ENCODE measurements around the gene MVK. TPM values are rescaled to one million over a fixed set of nuclear protein-coding genes. Genes with fewer than 3 reads are reported as not detected.

MVK gene
- total RNA-seq, 1 experiment from 2014 or later: 50.8 TPM

DNA sequence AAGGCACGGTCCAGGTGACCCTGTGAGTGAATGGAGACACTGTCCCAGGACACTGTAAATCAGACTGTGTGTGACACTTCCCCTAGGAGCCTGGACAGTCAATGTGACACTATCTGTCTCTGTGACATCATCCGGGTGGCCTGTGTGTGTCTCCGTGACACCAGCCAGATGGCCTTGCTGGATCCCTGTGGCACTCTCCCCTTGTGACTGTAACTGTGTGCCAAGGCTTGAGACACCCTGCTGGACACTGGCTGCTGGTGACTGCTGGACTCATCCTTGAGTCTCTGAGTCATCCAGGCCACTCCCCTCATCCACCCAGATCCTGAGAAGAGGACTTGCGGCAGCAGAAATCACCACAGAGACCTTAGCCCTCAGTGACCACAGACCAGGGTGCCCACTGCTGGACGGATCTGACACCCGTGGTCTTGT lies 51.6 kb downstream of the MVK start:
- H3K9me2 ChIP-seq (ENCODE audit: insufficient read depth): no peaks in the 10 kb centered on the region
- no peaks in the 10 kb centered on the region for H3K36me3 ChIP-seq (ENCODE audit: low read depth)
- H3K27ac ChIP-seq: no peak overlapping the region
- no peak overlapping the region for H3K4me2 ChIP-seq
- TF ChIP-seq, protein P1, sequence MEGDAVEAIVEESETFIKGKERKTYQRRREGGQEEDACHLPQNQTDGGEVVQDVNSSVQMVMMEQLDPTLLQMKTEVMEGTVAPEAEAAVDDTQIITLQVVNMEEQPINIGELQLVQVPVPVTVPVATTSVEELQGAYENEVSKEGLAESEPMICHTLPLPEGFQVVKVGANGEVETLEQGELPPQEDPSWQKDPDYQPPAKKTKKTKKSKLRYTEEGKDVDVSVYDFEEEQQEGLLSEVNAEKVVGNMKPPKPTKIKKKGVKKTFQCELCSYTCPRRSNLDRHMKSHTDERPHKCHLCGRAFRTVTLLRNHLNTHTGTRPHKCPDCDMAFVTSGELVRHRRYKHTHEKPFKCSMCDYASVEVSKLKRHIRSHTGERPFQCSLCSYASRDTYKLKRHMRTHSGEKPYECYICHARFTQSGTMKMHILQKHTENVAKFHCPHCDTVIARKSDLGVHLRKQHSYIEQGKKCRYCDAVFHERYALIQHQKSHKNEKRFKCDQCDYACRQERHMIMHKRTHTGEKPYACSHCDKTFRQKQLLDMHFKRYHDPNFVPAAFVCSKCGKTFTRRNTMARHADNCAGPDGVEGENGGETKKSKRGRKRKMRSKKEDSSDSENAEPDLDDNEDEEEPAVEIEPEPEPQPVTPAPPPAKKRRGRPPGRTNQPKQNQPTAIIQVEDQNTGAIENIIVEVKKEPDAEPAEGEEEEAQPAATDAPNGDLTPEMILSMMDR (conservative IDR thresholded peaks at IDR 0.05): no peak; the same call in 1 of the 2 replicates
- no peak for TF ChIP-seq EZH2 (IDR thresholded peaks at IDR 0.05; ENCODE audit: low read depth)
- H3K4me1 ChIP-seq (replicated peaks; ENCODE audit: insufficient read depth): no peaks in the 10 kb centered on the region
- BruUV-seq (replicated peaks): no TSS peak
- H4K20me1 ChIP-seq (ENCODE audit: insufficient read depth): no peaks in the 10 kb centered on the region
- H3K27me3 ChIP-seq (ENCODE audit: insufficient read depth, low read depth): peaks cover 61% of the 10 kb centered on the region
- H2AFZ ChIP-seq: no peak overlapping the region
- H3K9me3 ChIP-seq (ENCODE audit: insufficient read depth, low read depth): no peaks in the 10 kb centered on the region
- H3K79me2 ChIP-seq (ENCODE audit: low read depth): no peaks in the 10 kb centered on the region
- H3K4me3 ChIP-seq: no peak overlapping the region
- POLR2A ChIA-PET (ENCODE audit: unreplicated experiment): no interaction called here
- CTCF ChIA-PET: no interaction called here
- intact Hi-C loops (cut with micrococcal nuclease; ENCODE audit: unreplicated experiment): no loop called here
- peaks cover 5% of the 10 kb centered on the region; the same call in 1 of the 2 replicates for H3F3A ChIP-seq (ENCODE audit: insufficient read depth, low read depth)
- DNase-seq: peak; percentile 15 to 53

DNA sequence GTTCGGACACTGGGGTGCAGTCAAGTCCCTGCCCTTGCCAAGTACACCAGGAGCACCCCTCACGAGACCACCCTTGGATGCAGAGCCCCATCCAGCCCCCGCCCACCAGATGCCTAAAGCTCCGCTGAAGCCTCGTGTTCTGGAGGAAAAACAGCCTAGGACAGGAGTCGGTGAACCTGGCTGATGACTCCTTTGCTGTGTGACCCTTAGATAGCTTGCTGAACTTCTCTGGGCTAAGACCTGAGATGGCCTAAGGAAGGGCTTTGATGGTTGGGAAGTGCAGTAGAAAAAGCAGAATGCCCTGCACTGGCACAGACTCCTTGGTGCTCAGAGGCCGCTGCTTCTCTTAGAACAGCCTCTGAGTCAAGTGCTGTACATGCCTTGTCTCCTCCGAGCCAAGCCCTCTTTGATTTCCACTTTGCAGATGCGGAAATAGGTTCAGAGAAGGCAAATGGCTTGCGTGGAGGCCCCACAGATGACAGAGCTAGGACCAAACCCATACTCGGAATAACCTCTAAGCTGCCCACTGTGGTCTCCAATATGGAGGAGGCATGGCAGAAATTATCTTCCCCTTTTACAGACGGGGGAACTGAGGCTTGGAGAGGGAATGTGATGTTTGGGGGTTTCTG lies 52.3 kb downstream of the MVK start:
- intact Hi-C loops (cut with micrococcal nuclease; ENCODE audit: unreplicated experiment): no loop called here
- H3K79me2 ChIP-seq (ENCODE audit: low read depth): no peaks in the 10 kb centered on the region
- BruUV-seq (replicated peaks): no TSS peak

GRCh38 chr12:109626378-109627115 lies 53.0 kb downstream of the MVK start:
- peaks cover 59% of the 10 kb centered on the region for H3K27me3 ChIP-seq (ENCODE audit: insufficient read depth, low read depth)
- no peak overlapping the region for H2AFZ ChIP-seq
- H3K9me3 ChIP-seq (ENCODE audit: insufficient read depth, low read depth): no peaks in the 10 kb centered on the region
- no TSS peak for BruUV-seq (replicated peaks)
- H3K79me2 ChIP-seq (ENCODE audit: low read depth): no peaks in the 10 kb centered on the region
- H3K4me2 ChIP-seq: no peak overlapping the region
- ChIA-PET CTCF (interaction anchor here (0.7 kb wide), 1 partner anchor 21 kb away, joined by 15 read pairs; no protein-coding TSS in a partner anchor), POLR2A (ENCODE audit: unreplicated experiment) (no interaction called here)
- H4K20me1 ChIP-seq (ENCODE audit: insufficient read depth): no peaks in the 10 kb centered on the region
- no peak overlapping the region for H3K4me3 ChIP-seq
- TF ChIP-seq, protein P1 (conservative IDR thresholded peaks at IDR 0.05): no peak
- TF ChIP-seq EZH2 (IDR thresholded peaks at IDR 0.05; ENCODE audit: low read depth): no peak
- intact Hi-C loops (cut with micrococcal nuclease; ENCODE audit: unreplicated experiment): no loop called here
- H3K9me2 ChIP-seq (ENCODE audit: insufficient read depth): no peaks in the 10 kb centered on the region
- H3K36me3 ChIP-seq (ENCODE audit: low read depth): no peaks in the 10 kb centered on the region
- DNase-seq: no peak
- peaks cover 5% of the 10 kb centered on the region; the same call in 1 of the 2 replicates for H3F3A ChIP-seq (ENCODE audit: insufficient read depth, low read depth)
- no peak overlapping the region for H3K27ac ChIP-seq
- no peaks in the 10 kb centered on the region for H3K4me1 ChIP-seq (replicated peaks; ENCODE audit: insufficient read depth)

More for the DNA sequence above, 52.3 kb downstream of the MVK start:
- H3K4me3 ChIP-seq: no peak overlapping the region
- H4K20me1 ChIP-seq (ENCODE audit: insufficient read depth): no peaks in the 10 kb centered on the region
- H2AFZ ChIP-seq: no peak overlapping the region
- no peak overlapping the region for H3K27ac ChIP-seq
- no peaks in the 10 kb centered on the region for H3K4me1 ChIP-seq (replicated peaks; ENCODE audit: insufficient read depth)
- no peak for TF ChIP-seq EZH2 (IDR thresholded peaks at IDR 0.05; ENCODE audit: low read depth)
- TF ChIP-seq, protein P1 (conservative IDR thresholded peaks at IDR 0.05): no peak
- H3F3A ChIP-seq (ENCODE audit: insufficient read depth, low read depth): peaks cover 5% of the 10 kb centered on the region; the same call in 1 of the 2 replicates
- no peaks in the 10 kb centered on the region for H3K36me3 ChIP-seq (ENCODE audit: low read depth)
- no peak for DNase-seq
- ChIA-PET CTCF (no interaction called here), POLR2A (ENCODE audit: unreplicated experiment) (no interaction called here)
- H3K27me3 ChIP-seq (ENCODE audit: insufficient read depth, low read depth): peaks cover 59% of the 10 kb centered on the region
- no peaks in the 10 kb centered on the region for H3K9me3 ChIP-seq (ENCODE audit: insufficient read depth, low read depth)
- no peaks in the 10 kb centered on the region for H3K9me2 ChIP-seq (ENCODE audit: insufficient read depth)
- H3K4me2 ChIP-seq: no peak overlapping the region

All from PC-9 (cell line).